Body of pancreas (tissue), 4 donors: ENCODE measurements around the gene PHF12.

Source experiments
- POLR2A ChIP-seq, 3 donors: fragments of 450-650 bp; IDR thresholded peaks; one replicate each; pipeline ENCODE4 v1.6.1; 2016; ENCODE audit warnings: antibody characterized with exemption in 3 of 3, mild to moderate bottlenecking in 2 of 3
- TF ChIP-seq, protein P1 (sequence below), 7 experiments: fragments of 450-650 bp in 4 of 7; fragments of 200-600 bp in 3 of 7; sonication (generic) in 3 of 7; IDR thresholded peaks; one replicate each; pipeline ENCODE4 v1.5.1; 2016 to 2019; ENCODE audit warnings: antibody characterized with exemption in 7 of 7

DNA sequence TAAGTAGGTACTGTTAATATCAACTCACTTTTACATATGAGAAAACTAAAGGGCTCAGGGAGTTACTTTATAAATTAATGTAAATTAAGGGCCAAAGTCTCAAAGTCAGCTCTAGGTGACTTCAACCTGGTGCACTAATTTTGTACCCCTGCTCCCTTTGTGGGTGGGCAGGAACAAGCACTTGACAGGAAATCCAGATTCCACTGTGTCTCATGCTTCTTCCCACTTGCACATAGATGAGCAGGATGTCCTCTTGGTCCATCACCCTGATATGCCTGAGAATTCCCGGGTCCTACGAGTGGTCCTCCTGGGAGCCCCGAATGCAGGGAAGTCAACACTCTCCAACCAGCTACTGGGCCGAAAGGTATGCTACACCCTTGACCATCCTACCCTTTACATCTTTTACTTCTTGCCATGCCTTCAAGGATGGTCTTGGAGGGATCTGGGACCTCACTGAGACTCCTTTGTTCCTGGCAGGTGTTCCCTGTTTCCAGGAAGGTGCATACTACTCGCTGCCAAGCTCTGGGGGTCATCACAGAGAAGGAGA, 95.2 kb downstream of the PHF12 start:
- TF ChIP-seq, protein P1, sequence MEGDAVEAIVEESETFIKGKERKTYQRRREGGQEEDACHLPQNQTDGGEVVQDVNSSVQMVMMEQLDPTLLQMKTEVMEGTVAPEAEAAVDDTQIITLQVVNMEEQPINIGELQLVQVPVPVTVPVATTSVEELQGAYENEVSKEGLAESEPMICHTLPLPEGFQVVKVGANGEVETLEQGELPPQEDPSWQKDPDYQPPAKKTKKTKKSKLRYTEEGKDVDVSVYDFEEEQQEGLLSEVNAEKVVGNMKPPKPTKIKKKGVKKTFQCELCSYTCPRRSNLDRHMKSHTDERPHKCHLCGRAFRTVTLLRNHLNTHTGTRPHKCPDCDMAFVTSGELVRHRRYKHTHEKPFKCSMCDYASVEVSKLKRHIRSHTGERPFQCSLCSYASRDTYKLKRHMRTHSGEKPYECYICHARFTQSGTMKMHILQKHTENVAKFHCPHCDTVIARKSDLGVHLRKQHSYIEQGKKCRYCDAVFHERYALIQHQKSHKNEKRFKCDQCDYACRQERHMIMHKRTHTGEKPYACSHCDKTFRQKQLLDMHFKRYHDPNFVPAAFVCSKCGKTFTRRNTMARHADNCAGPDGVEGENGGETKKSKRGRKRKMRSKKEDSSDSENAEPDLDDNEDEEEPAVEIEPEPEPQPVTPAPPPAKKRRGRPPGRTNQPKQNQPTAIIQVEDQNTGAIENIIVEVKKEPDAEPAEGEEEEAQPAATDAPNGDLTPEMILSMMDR (IDR thresholded peaks at IDR 0.05) = no peak
- TF ChIP-seq POLR2A (IDR thresholded peaks at IDR 0.05) = no peak
